ENCODE data around the gene PRKCB. TPM values are rescaled to one million over a fixed set of nuclear protein-coding genes. Genes with fewer than 3 reads are reported as not detected.

Gene PRKCB
- polyA plus RNA-seq, 1 experiment, result not detected

DNA sequence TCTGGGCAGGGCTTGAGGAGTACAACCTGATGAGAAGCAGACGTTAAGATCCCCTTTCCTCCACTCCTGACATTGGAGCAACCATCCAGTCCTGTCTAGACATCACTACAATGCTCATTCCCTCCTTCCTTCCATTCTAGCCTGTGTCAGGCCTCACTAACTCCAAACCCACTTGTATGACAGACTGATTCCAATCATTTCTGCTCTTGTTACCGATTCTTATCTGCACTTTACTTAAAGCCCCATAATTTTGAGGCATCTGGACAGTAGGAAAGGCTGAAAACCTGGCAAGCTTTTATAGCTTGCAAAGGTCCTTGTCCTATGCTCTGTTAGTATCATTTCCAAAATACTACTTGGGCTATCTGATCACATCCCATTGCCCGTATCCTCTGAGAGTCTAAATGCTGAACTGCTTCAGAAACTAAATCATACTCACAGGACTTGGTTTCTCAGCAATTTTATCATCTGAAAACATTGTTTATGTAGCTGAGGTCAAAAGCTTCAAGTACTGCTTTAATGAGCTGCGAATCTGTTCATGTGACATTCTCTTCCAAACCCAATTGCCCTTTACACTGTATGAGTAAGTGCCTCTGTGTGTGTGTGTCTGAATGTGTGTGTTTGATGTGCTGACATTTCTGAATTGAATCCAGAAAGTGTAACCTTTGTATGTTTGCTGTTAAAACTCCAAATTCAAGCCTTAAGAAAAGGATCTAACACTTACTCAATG is 363.2 kb downstream of the PRKCB start:
- DNase-seq (ENCODE audit: low read depth, low spot score), result no peak
- H3K4me3 ChIP-seq (ENCODE audit: low read depth, low read length), result no peak overlapping the region
- TF ChIP-seq, protein P1, sequence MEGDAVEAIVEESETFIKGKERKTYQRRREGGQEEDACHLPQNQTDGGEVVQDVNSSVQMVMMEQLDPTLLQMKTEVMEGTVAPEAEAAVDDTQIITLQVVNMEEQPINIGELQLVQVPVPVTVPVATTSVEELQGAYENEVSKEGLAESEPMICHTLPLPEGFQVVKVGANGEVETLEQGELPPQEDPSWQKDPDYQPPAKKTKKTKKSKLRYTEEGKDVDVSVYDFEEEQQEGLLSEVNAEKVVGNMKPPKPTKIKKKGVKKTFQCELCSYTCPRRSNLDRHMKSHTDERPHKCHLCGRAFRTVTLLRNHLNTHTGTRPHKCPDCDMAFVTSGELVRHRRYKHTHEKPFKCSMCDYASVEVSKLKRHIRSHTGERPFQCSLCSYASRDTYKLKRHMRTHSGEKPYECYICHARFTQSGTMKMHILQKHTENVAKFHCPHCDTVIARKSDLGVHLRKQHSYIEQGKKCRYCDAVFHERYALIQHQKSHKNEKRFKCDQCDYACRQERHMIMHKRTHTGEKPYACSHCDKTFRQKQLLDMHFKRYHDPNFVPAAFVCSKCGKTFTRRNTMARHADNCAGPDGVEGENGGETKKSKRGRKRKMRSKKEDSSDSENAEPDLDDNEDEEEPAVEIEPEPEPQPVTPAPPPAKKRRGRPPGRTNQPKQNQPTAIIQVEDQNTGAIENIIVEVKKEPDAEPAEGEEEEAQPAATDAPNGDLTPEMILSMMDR (IDR thresholded peaks at IDR 0.05; ENCODE audit: low read depth, low read length), result no peak
- CTCF ChIA-PET, result no interaction called here
- H3K27ac ChIP-seq (ENCODE audit: low read depth, low read length), result no peak overlapping the region
- POLR2A ChIA-PET, result no interaction called here
- no peaks in the 10 kb centered on the region for H3K27me3 ChIP-seq (ENCODE audit: control insufficient read depth, insufficient read depth, low read length)
- H3K9me3 ChIP-seq (ENCODE audit: control insufficient read depth, insufficient read depth, low read length), result no peaks in the 10 kb centered on the region

DNA sequence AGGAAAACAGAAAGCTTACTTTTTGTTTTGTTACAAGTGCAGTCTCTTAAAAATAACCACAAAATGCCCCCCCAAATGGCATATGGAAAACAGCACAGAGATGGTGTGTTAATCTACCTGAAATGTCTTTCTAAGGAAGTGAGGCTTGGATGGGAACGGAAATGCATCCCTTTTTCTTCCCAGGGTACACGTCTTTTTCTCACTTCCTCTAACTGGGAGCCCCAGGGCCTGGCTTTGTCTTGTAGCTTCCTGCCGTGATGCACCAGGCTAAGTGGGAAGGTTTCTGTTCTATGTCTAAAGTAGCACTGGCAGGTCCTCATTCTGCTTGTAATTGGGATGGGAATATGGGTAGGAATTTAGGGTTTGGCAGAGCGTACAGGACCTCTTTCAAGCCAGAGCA is 367.9 kb downstream of the PRKCB start:
- ChIA-PET CTCF (no interaction called here), POLR2A (no interaction called here)
- no peaks in the 10 kb centered on the region; the same call in 1 of the 2 replicates for H3K9me3 ChIP-seq (ENCODE audit: control insufficient read depth, insufficient read depth, low read length)
- H3K27me3 ChIP-seq (ENCODE audit: control insufficient read depth, insufficient read depth, low read length), result no peaks in the 10 kb centered on the region
- H3K4me3 ChIP-seq (ENCODE audit: low read depth, low read length), result no peak overlapping the region
- no peak overlapping the region for H3K27ac ChIP-seq (ENCODE audit: low read depth, low read length)
- DNase-seq (ENCODE audit: low read depth, low spot score), result no peak
- TF ChIP-seq, protein P1 (IDR thresholded peaks at IDR 0.05; ENCODE audit: low read depth, low read length), result no peak

DNA sequence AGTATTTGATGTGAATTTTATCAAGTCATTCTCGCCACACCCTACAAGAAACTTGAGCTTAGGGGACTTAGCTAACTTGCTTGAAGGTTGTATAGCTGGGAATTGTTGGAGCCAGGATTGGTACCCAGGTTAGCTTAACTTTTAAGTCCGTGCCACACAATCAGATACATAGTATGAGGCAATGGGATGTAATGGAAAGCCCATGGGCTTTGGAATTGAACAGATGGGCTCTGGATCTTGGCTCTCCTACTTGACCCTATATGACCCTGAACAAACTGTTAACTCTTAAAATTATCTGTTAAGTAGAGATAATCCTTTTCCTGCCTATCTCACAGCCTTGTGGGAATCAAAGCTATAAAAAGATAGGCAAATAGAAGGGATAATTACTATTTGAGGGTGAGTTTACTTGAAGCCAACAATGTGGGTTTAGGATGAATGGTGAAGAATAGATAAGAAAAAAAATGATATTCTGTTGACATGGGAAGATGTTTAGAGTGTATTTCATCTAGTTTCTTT is 368.4 kb downstream of the PRKCB start:
- DNase-seq (ENCODE audit: low read depth, low spot score), result no peak
- Histone ChIP-seq H3K4me3 (ENCODE audit: low read depth, low read length) (no peak overlapping the region), H3K9me3 (ENCODE audit: control insufficient read depth, insufficient read depth, low read length) (no peaks in the 10 kb centered on the region; the same call in 1 of the 2 replicates), H3K27me3 (ENCODE audit: control insufficient read depth, insufficient read depth, low read length) (no peaks in the 10 kb centered on the region), H3K27ac (ENCODE audit: low read depth, low read length) (no peak overlapping the region)
- ChIA-PET CTCF (no interaction called here), POLR2A (no interaction called here)
- TF ChIP-seq, protein P1 (IDR thresholded peaks at IDR 0.05; ENCODE audit: low read depth, low read length), result no peak

DNA sequence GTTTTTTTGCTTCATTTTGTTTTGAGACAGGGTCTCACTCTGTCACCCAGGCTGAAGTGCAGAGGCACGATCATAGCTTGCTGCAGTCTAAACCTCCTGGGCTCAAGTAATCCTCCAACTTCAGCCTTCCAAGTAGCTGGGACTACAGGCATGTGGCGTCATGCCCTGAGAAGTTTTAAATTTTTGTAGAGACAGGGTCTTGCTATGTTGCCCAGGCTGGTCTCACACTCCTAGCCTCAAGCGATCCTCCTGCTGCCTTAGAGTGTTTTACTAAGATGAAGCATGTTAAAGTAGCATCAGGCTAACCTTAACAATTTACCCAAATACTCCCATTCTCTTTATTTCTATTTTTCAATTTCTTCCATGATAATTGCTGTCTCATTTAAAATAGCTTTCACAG is 371.1 kb downstream of the PRKCB start:
- TF ChIP-seq, protein P1 (IDR thresholded peaks at IDR 0.05; ENCODE audit: low read depth, low read length), result no peak
- ChIA-PET POLR2A (no interaction called here), CTCF (no interaction called here)
- Histone ChIP-seq H3K4me3 (ENCODE audit: low read depth, low read length) (no peak overlapping the region), H3K27ac (ENCODE audit: low read depth, low read length) (no peak overlapping the region), H3K27me3 (ENCODE audit: control insufficient read depth, insufficient read depth, low read length) (no peaks in the 10 kb centered on the region), H3K9me3 (ENCODE audit: control insufficient read depth, insufficient read depth, low read length) (no peaks in the 10 kb centered on the region; the same call in 1 of the 2 replicates)
- DNase-seq (ENCODE audit: low read depth, low spot score), result no peak

DNA sequence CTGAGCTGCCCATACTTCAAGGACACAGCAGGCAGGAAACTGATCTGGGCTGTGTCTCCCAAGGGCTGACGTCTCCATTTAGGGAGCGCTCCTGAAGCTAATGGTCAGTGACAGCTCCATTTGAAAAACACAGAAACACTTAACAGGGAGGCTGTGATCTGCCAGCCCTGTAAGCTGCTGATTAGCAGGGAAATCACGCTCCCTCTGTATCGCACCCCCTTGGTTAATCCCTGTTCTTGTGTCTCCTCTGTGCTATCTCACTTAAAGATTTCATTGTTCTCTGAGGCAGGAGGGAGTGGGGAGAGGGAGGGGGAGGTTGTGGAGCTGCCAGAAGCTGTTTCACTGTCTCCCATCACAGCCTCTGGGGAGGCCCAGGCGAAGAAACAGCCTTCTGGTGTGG is 372.9 kb downstream of the PRKCB start:
- no peak for DNase-seq (ENCODE audit: low read depth, low spot score)
- H3K27ac ChIP-seq (ENCODE audit: low read depth, low read length), result no peak overlapping the region
- TF ChIP-seq, protein P1 (IDR thresholded peaks at IDR 0.05; ENCODE audit: low read depth, low read length), result no peak
- CTCF ChIA-PET, result interaction anchor here (1.9 kb wide), 1 partner anchor 44 kb away, joined by 5 read pairs; no protein-coding TSS in a partner anchor
- POLR2A ChIA-PET, result no interaction called here
- H3K9me3 ChIP-seq (ENCODE audit: control insufficient read depth, insufficient read depth, low read length), result no peaks in the 10 kb centered on the region; the same call in 1 of the 2 replicates
- no peak overlapping the region for H3K4me3 ChIP-seq (ENCODE audit: low read depth, low read length)
- no peaks in the 10 kb centered on the region for H3K27me3 ChIP-seq (ENCODE audit: control insufficient read depth, insufficient read depth, low read length)

Measured in AG04450 (cell line).